HepG2 (cell line): ENCODE results near the gene SOX4. TPM values are rescaled to one million over a fixed set of nuclear protein-coding genes. Genes with fewer than 3 reads are reported as not detected.

Experiments used
- ATF5 ChIP-seq: sonication (generic); formaldehyde crosslinking; IDR thresholded peaks from 2 replicates; pipeline ENCODE4 v1.4.0; 2020; ENCODE audit warnings: mild to moderate bottlenecking, low read depth, missing genetic modification reagents
- ATF7-NPFF ChIP-seq: sonication (generic); formaldehyde crosslinking; IDR thresholded peaks from 2 replicates; pipeline ENCODE4 v1.8.1; 2023; ENCODE audit warnings: mild to moderate bottlenecking, low read depth, missing genetic modification reagents, moderate library complexity
- CREBL2 ChIP-seq: sonication (generic); formaldehyde crosslinking; IDR thresholded peaks from 2 replicates; pipeline ENCODE4 v1.8.1; 2023; ENCODE audit warnings: missing genetic modification reagents, mild to moderate bottlenecking, borderline replicate concordance
- HMGXB3 ChIP-seq: sonication (generic); formaldehyde crosslinking; IDR thresholded peaks from 2 replicates; pipeline ENCODE4 v1.4.0; 2020; ENCODE audit warnings: missing genetic modification reagents, borderline replicate concordance
- JUNB ChIP-seq: sonication (generic); formaldehyde crosslinking; IDR thresholded peaks from 2 replicates; pipeline ENCODE4 v1.8.0; 2022; ENCODE audit warnings: missing genetic modification reagents, mild to moderate bottlenecking, borderline replicate concordance
- KDM1A ChIP-seq: IDR thresholded peaks from 2 replicates; pipeline ENCODE4 v1.6.1; 2016; ENCODE audit warnings: missing compliant biosample characterization
- MAFG ChIP-seq: sonication (generic); formaldehyde crosslinking; IDR thresholded peaks from 2 replicates; pipeline ENCODE4 v1.5.1; 2020; ENCODE audit warnings: mild to moderate bottlenecking, missing genetic modification reagents
- MAX ChIP-seq: IDR thresholded peaks from 2 replicates; pipeline ENCODE4 v1.6.1; 2012; ENCODE audit warnings: inconsistent platforms
- NFRKB ChIP-seq: fragments of 450-650 bp; IDR thresholded peaks from 2 replicates; pipeline ENCODE4 v1.6.1; 2017
- RAD51 ChIP-seq: fragments of 450-650 bp; IDR thresholded peaks from 2 replicates; pipeline ENCODE4 v1.6.1; 2016; ENCODE audit warnings: borderline replicate concordance
- RBM22 ChIP-seq: fragments of 200-400 bp; formaldehyde crosslinking; optimal IDR thresholded peaks from 2 replicates; pipeline ENCODE3; 2017; ENCODE audit warnings: mild to moderate bottlenecking, low read length, moderate library complexity
- SMC3 ChIP-seq: IDR thresholded peaks from 2 replicates; pipeline ENCODE4 v1.6.1; 2011; ENCODE audit warnings: low read length, improper control_type of control experiment
- TCF7 ChIP-seq: sonication (generic); IDR thresholded peaks from 2 replicates; pipeline ENCODE4 v1.6.1; 2016; ENCODE audit warnings: antibody characterized with exemption, low read depth
- TEF ChIP-seq: sonication (generic); formaldehyde crosslinking; IDR thresholded peaks from 2 replicates; pipeline ENCODE4 v1.5.0; 2020; ENCODE audit warnings: missing genetic modification reagents
- ZBTB39 ChIP-seq: sonication (generic); formaldehyde crosslinking; IDR thresholded peaks from 2 replicates; pipeline ENCODE4 v1.5.0; 2020; ENCODE audit warnings: missing genetic modification reagents
- ZBTB42 ChIP-seq: sonication (generic); formaldehyde crosslinking; IDR thresholded peaks from 2 replicates; pipeline ENCODE4 v1.5.0; 2020; ENCODE audit warnings: mild to moderate bottlenecking, missing genetic modification reagents
- ZNF672 ChIP-seq: sonication (generic); formaldehyde crosslinking; IDR thresholded peaks from 2 replicates; pipeline ENCODE4 v1.8.1; 2022; ENCODE audit warnings: missing genetic modification reagents
- ZNF704 ChIP-seq: sonication (generic); formaldehyde crosslinking; IDR thresholded peaks from 2 replicates; pipeline ENCODE4 v1.8.1; 2023; ENCODE audit warnings: mild to moderate bottlenecking, inconsistent platforms, moderate library complexity, missing genetic modification reagents, borderline replicate concordance
- ZNF792 ChIP-seq: IDR thresholded peaks from 2 replicates; pipeline ENCODE4 v1.6.1; 2016
- ZNF841 ChIP-seq: sonication (generic); formaldehyde crosslinking; IDR thresholded peaks from 2 replicates; pipeline ENCODE4 v1.8.1; 2023; ENCODE audit warnings: missing genetic modification reagents, borderline replicate concordance
- polyA plus RNA-seq, 8 experiments: library from polyadenylated mRNA; depleted of rRNA in 3 of 8; stranded (reverse) in 7 of 8; unstranded in 1 of 8; fragments of >200 nt; fragmentation: Illumina TruSeq in 4 of 8; extraction: Trizol in 4 of 8; gene quantifications; 2 replicates each; pipeline versions ENCODE4 v1.2.1 to v1.2.3, GENCODE V29; 2011 to 2016; ENCODE audit warnings: low read depth in 4 of 8, missing spikeins in 1 of 8, mixed read lengths in 1 of 8; ENCODE audit not compliant: insufficient read depth in 1 of 8
- total RNA-seq, 5 experiments: library from RNA; depleted of rRNA; stranded (reverse); fragments of >200 nt; fragmentation: Illumina TruSeq; extraction: Trizol; gene quantifications; 2 replicates each; pipeline ENCODE4 v1.2.3, GENCODE V29; 2016; ENCODE audit warnings: low read depth in 1 of 5

The SOX4 gene
- total and polyA plus RNA-seq, 2 of the 13 experiments (the other 11 are each of a cell fraction or from before 2014, with no cell fraction given), result 2.6 to 3.4 TPM

- 0 out of 2 replicates have a peak, but pooled peaks have one; percentile 63 for TF ChIP-seq ZBTB39 (CRISPR knock-in tag)
- TF ChIP-seq HMGXB3, result no peak
- no peak for TF ChIP-seq KDM1A (CRISPR knock-in tag)
- TF ChIP-seq ZNF792 (CRISPR knock-in tag), result no peak
- TF ChIP-seq MAFG (CRISPR knock-in tag), result no peak
- TF ChIP-seq MAX, result peak; percentile 85
- TF ChIP-seq TEF (CRISPR knock-in tag), result 0 out of 2 replicates have a peak, but pooled peaks have one; percentile 42
- TF ChIP-seq ZNF841 (CRISPR knock-in tag), result no peak; the same call in 1 of the 2 replicates
- no peak for TF ChIP-seq JUNB (CRISPR knock-in tag)
- TF ChIP-seq ZBTB42 (CRISPR knock-in tag), result no peak; the same call in 1 of the 2 replicates
- TF ChIP-seq SMC3, result no peak
- no peak for TF ChIP-seq NFRKB
- TF ChIP-seq ZNF704 (CRISPR knock-in tag), result no peak
- 0 out of 2 replicates have a peak, but pooled peaks have one; percentile 7 for TF ChIP-seq CREBL2 (CRISPR knock-in tag)
- no peak for TF ChIP-seq RBM22
- TF ChIP-seq ATF5 (CRISPR knock-in tag), result no peak
- TF ChIP-seq TCF7, result no peak
- 0 out of 2 replicates have a peak, but pooled peaks have one; percentile 17 for TF ChIP-seq ZNF672 (CRISPR knock-in tag)
- TF ChIP-seq ATF7-NPFF (CRISPR knock-in tag), result peak; percentile 51; the same call in 1 of the 2 replicates
- no peak for TF ChIP-seq RAD51
Measured at GRCh38 chr6:21594416-21595281, 1.1 kb downstream of the SOX4 start (continued).
